ENCODE measurements around the gene TESPA1.
"Not testable (repeated sequence)": the region's sequence is repeated elsewhere in the genome, so short reads cannot be mapped to it uniquely, and the experiment has no call there.

The TESPA1 gene

DNA sequence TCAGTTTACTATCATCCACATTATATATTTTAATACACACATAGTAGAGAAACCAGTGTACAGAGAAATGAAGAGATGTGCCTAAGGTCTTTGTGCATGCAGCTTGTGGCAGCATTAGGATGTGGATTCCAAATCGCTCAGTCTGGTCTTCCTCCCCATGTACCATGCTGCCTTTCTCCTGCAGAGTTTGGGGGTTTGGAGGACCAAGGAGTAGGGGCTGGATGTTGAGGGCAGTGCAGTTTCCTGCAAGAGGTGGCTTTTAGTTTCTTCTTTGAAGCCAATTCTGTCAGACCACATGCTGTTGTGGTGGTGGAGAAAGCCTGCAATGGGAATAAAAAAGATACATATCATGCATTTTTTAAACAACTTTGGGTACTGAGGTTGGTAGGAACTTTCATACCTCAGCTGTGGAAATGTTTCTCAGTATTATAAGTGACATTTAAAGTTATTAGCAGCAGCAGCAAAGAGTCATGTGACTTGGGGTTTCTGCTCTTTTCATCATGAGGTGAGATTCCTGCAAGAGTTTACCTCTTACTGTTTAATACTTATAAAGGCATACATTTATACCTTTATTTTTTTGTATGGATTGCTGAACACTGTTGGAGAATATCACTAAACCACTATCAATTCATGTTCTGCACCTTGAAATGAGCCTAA, 34.4 kb downstream of the TESPA1 start:
- no peak overlapping the region for H3K27ac ChIP-seq

DNA sequence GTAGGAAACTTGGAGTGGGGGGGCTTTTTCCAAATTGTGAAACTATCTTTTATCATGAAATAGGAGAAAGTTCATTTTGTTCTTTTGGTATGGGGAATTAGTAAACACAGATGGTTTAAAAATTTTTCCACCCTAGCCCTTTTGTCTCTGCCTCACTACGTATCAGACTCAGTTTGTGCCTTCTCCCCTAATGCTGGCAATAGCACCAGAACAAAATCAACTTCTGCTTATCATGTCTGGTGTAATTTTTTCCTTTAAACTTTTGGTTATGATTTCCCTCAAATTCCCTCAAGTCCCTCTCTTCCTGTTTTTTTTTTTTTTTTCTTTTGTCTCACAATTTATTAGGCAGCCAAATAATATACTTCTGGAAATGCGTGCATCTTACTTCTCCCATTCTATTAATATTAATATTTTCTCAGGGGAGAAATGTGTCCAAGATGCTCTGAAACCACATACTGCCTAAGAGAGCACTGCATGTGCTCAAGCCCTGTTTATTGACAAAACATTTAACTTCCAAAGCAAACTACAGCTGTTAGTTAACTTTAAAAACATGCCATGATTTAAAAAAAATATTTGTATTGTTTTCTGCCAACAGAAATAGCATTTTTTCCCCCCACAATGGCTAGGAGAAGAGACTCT, 35.4 kb downstream of the TESPA1 start:
- H3K27ac ChIP-seq, result no peak overlapping the region
- DNase-seq (ENCODE audit: low read depth, low spot score), result no peak

More for the DNA sequence above, 34.4 kb downstream of the TESPA1 start:
- no peak for DNase-seq (ENCODE audit: low read depth, low spot score)

DNA sequence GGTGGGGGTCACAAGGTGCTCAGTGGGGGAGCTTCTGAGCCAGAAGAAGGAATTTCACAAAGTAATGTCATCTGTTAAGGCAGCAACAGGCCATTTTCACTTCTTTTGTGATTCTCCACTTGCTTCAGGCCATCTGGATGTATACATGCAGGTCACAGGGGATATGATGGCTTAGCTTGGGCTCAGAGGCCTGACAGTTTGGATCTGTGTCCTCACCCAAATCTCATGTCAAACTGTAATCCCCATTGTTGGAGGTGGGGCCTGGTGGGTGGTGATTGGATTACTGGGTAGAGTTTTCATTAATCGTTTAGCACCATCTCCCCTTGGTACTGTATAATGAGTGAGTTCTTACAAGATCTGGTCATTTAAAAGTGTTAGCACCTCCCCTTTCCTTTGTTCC, 36.4 kb downstream of the TESPA1 start:
- H3K27ac ChIP-seq, result no peak overlapping the region

DNA sequence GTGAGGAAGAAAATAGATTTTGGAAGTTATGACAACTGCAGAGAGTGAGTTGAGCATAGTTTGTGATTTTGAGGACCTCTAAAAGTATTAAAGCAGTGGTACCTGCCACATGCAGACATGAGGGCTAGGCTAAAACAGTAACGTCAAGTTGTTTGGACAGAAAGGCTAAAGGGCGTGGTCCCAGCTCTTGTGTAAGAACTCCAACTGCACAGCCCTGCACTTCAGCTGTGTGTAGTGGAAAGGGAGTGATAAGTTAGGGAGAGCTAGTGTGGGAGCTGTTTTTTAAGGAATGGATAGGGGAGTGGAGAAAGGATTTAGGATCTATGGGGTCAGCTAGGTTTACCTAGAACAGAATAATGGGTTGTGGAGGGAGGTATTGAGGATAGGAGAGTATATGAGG, 39.5 kb downstream of the TESPA1 start:
- no peak overlapping the region for H3K27ac ChIP-seq
- no peak for DNase-seq (ENCODE audit: low read depth, low spot score)

More for the DNA sequence above, 36.4 kb downstream of the TESPA1 start:
- DNase-seq (ENCODE audit: low read depth, low spot score), result no peak

DNA sequence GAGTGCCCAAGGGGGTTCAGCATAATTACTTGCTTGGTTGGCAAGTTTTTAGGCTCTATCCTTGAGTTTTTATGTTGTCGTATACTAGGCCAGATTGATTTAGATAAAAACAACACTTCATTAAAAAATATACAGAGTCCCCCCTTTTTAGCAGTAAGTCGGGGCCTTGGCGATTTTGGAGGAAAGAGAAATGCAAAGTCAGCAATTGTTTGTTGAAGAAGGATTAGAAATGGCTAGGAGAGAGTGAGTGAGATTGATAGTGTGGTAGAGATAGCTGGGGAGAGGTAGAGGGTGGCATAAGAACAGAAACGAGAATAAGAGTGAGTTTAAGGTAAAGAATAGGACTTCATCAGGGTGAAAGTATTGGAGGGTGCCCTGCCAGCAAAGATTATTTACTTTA, 41.3 kb downstream of the TESPA1 start:
- H3K27ac ChIP-seq; DNase-seq (ENCODE audit: low read depth, low spot score): not testable (repeated sequence)

DNA sequence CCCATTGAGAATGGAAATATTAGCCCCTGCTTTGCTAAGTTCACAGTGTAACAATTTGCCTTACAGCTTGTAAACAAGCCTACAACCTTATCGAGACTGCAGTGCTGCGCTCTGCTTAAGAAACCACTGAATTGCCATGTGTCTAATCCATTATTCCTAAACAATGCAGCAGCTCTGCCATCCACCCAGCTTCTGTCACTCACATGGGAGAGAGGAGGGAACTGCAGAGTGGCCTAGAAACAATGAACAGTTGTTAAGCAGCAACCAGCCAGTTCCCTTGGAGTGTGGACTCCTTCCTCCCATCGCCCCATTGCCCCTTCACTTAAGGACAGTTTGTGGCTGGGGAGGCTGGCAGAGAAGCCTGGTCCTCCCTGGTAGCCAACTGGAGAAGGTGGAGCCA, 42.9 kb downstream of the TESPA1 start:
- DNase-seq (ENCODE audit: low read depth, low spot score), result no peak
- no peak overlapping the region for H3K27ac ChIP-seq

DNA sequence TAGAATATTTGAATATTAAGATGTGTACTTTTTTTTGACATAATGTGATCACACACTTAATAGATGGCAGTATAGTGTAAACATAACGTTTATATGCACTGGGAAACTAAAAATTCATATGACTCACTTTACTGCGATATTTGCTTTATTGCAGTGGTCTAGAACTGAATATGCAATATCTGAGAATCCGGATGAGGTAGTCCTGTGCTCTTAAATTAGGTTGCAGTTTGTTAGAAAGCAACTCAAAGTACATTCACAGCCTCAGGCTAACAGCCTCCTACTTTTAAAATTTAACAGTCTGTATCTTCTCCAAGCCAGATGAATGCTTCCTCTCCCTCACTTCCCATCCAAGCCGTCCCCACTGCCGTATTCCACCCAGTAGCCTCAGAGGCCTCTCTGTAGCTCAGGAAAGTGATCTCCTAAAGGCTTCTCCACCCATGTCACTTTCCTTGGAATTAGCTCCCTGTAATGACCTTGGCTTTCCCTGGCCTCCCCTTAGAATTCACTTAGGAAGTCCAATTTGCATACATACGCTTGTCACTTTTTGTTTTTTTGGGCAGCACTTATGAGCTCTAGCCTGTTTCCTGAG, 43.7 kb downstream of the TESPA1 start:
- H3K27ac ChIP-seq, result no peak overlapping the region
- DNase-seq (ENCODE audit: low read depth, low spot score), result no peak

DNA sequence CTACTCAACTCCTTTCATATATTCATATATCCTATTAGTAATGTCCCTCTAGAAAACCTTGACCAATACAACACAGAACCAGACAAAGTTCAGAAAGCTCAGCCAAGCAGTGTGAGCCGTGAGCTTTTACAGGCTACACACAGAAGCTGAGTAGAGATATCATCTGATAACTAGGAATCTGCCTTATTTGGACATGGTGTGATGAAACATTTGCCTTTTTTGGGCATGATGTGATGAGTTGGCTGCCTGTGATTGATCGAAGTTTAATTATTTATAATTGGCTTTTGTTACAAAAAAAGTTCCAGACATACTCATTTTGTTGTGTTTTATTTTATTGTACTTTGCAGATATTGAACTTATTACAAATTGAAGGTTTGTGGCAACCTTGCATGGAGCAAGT, 46.6 kb downstream of the TESPA1 start:
- peak overlapping the region; percentile 99 for H3K27ac ChIP-seq

DNA sequence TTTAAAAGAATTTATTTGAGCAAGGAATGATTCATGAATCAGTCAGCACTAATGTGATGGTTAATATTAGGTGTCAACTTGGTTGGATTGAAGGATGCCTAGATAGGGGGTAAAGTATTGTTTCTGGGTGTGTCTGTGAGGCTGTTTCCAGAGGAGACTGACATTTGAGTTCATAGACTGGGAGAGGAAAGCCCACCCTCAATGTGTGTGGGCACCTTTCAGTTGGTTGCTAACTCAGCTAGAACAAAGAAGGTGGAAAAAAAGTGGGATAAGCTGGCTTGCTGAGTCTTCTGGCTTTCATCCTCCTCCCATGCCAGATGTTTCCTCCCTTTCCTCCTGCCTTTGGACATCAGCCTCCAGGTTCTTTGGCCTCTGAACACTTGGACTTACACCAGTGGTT, 47.2 kb downstream of the TESPA1 start:
- H3K27ac ChIP-seq, result peak overlapping the region; percentile 99
- DNase-seq (ENCODE audit: low read depth, low spot score), result no peak

More for the DNA sequence above, 46.6 kb downstream of the TESPA1 start:
- no peak for DNase-seq (ENCODE audit: low read depth, low spot score)

DNA sequence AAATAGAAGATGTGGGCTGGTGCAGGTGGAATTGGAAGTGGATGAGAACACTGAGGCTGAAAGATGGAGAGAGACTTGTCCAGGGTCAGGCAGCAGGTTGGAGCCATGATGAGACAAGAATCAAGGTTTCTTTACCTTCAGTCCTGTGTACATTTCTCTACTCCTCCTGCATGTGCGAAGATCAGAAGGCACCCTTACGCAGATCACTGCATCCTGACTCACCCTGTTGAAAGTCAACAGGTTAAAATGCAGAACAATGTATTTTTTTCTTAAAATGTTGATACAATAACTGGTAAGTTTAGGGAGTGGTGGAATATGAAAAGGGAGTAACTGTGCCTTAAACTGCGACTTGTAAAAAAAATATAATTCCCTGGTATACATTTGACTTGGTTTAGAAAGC, 47.8 kb downstream of the TESPA1 start:
- no peak for DNase-seq (ENCODE audit: low read depth, low spot score)
- H3K27ac ChIP-seq, result peak overlapping the region; percentile 99

DNA sequence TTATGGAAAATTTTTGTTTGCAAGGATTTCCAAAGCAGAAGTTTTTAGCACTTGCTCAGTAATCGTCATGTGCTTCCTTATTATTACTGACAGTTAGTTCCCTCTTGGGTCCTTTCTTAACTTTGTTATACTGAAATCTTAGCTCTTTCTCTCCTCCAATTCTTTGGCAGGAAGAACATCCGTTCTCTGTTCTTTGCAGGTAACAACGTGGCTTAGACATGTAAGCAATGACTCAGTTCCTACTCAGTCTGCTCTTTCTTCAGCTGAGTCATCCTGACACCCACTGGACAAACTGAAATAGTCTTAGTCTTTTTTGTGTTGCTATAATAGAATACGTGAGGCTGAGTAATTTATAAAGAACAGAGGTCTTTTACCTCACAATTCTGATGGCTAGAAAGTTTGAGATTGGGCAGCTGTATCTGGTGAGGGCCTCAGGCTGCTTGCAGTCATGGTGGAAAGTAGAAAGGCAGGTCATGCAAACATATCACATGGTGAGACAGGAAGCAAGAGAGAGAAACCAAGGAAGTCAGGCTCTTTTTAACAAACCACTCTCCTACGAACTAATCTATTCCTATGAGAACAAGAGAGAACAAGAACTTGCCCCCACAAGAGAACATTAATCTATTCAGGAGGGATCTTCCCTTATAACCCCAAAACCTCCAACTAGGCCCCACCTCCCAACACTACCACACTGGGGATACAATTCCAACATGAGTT, 49.2 kb downstream of the TESPA1 start:
- DNase-seq (ENCODE audit: low read depth, low spot score), result peak; percentile 92

DNA sequence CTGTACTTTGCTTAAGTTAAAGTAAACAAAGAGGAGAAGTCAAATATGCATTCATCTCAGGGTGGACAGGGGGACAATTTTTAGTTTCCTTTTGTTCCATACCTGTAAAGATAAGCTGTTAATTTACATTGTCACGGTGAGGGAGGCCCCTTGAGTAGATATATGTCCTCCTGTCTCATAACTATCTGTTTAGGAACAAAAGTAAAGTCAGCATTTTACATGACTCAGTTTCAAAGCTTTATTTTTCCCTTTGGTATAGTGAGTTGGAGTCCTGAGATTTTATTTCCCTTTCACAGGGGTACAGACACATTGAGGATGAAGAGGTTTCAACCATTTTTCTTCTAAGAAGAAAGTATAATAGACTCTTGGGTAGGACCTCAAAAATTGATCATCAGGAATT, 50.1 kb downstream of the TESPA1 start:
- peak overlapping the region; percentile 99 for H3K27ac ChIP-seq
- no peak for DNase-seq (ENCODE audit: low read depth, low spot score)

More for the DNA sequence above, 49.2 kb downstream of the TESPA1 start:
- peak overlapping the region; percentile 99 for H3K27ac ChIP-seq

DNA sequence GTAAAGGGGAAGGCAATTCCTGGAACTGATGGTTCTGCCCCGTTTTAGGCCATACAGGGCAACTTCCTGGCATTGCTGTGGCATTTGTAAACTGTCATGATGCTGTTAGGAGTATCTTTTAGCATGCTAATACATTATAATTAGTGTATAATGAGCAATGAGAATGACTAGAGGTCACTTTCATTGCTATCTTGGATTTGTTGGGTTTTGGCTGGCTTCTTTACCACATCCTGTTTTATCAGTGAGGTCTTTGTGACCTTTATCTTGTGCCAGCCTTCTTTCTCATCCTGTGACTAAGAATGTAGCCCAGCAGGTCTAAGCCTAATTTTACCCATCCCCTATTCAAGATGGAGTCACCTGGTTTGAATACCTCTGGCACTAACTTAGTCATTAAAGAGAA, 51.2 kb downstream of the TESPA1 start:
- peak; percentile 40 for DNase-seq (ENCODE audit: low read depth, low spot score)

DNA sequence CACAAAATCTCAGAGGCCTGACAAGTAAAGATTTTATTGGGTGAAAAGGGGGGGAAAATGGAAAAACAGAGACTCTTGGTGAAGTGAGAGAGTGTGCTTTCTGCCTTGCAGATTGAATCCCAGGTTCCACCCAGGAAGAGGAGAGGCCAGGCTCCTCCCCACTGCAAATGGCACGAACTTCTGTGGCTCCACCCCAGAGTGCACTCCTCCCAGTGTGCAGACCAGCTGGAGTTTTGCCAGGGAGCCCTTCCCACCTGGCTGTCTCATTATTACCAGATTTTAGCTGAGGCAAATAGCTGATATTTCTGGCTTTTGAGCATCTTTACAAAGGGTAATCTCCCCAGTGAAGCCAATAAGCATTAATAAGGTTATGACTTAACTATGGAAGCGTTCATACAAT, 51.9 kb downstream of the TESPA1 start:
- H3K27ac ChIP-seq, result peak overlapping the region; percentile 99

More for the DNA sequence above, 51.2 kb downstream of the TESPA1 start:
- peak overlapping the region; percentile 99 for H3K27ac ChIP-seq

DNA sequence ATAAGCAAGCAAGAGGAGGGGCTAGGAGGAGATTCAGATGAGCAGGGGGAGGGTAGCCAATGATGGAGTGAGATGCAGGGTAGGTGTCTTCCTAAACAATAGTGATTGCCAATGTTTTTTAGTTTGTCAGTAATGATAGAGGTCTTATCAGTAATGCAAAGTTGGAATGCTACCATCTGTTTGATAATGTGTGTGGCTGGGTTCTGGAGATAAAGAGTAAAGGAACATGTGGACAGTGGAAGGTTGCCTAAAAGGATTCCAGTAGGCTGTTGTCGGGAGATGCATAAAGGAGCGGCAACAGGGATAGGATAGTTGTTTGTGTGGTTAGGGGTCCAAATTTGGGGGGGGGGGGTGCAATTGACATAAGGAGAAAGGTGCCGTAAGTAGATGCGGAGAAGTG, 52.5 kb downstream of the TESPA1 start:
- DNase-seq (ENCODE audit: low read depth, low spot score), result no peak
- H3K27ac ChIP-seq, result peak overlapping the region; percentile 99

More for the DNA sequence above, 51.9 kb downstream of the TESPA1 start:
- peak; percentile 10 for DNase-seq (ENCODE audit: low read depth, low spot score)

DNA sequence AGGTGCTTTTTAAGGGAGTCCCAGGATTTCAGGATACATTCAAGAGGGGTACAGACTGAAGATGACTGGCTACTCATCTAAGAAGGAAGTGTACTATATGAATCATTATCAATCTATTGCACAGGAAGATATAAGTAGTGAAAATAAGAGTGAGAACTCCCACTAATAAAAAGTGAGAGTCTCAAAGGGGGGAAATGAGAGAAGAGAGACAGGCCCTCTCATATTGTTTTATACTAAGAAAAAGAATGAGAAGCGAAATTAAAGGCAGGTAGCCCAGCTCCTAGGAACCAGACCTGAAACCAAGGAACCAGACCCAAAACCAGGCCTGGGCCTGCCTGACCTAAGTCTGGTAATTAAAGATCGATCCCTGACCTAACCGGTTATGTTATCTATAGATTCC, 54.6 kb downstream of the TESPA1 start:
- no peak overlapping the region for H3K27ac ChIP-seq

DNA sequence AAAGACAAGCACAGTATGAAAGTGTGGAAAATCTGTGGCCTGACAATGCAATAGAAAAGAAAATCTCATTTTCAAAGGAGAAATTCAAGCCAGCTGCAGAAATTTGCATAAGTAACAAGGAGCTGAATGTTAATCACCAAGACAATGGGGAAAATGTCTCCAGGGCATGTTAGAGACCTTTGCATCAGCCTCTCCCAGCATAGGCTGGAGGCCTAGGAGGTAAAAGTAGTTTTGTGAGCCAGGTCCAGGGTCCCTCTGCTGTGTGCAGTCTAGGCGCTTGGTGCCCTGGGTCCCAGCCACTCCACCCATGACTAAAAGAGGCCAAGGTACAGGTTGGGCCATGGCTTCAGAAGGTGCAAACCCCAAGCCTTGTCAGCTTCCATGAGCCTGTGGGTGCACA, 58.3 kb downstream of the TESPA1 start:
- H3K27ac ChIP-seq, result no peak overlapping the region
- DNase-seq (ENCODE audit: low read depth, low spot score), result no peak

More for the DNA sequence above, 54.6 kb downstream of the TESPA1 start:
- no peak for DNase-seq (ENCODE audit: low read depth, low spot score)

DNA sequence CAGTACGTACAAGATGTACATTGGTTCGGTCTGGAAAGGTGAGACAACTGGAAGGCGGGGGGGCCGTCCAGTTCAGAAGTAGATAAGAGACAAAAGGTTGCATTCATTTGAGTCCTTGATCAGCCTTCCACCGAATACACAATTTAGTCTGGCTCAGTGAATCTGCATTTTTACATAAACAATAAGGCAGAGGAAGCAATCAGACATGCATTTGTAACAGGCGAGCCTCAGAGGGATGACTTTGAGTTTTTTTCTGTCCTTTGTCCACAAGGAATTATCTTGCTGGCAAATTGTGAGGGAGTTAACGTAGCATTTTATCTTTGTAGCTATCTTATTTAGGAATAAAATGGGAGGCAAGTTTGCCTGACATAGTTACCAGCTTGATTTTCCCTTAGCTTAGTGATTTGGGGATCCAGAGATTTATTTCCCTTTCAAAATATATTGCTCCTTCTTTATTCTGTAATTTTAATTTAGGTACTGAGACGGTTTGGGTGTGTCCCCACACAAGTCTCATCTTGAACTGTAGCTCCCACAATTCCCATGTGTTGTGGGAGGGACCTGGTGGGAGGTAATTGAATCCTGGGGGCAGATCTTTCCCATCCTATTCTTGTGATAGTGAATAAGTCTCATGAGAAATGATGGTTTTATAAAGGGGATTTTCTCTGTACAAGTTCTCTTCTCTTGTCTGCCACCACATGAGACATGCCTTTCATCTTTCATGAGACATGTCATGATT, 59.4 kb downstream of the TESPA1 start:
- DNase-seq (ENCODE audit: low read depth, low spot score), result no peak

DNA sequence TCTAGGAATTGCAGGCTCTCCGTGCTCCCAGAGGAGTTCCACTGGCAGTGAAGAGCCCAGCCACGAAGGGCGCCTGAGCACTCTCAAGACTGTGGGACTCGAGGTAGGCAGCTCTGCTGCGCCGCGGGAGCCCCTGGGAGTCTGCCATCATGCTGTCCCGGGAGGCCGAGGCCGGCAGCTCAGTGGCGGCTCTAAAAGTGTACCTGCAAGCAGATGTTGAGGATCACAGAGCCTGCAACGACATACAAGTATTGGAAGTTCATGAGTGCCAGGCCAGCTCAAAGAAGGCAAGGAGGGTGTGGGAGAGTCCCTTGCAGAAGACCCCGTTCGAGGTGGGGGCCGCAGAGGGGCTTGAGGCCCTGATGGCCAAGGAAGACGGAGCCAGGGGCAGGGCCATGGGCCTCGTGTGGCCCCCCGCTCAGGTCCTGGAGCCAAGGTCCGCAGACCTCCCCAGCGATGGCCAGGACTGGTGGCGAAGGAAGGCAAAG, 67.5 kb downstream of the TESPA1 start:
- no peak for DNase-seq (ENCODE audit: low read depth, low spot score)

More for the DNA sequence above, 59.4 kb downstream of the TESPA1 start:
- H3K27ac ChIP-seq, result no peak overlapping the region

More for the DNA sequence above, 67.5 kb downstream of the TESPA1 start:
- H3K27ac ChIP-seq, result no peak overlapping the region

All from epithelial cell of prostate (primary cell).